DOHH2 (cell line): ENCODE data around the gene GTF2I.
A peak's percentile ranks its signal among the peaks of the same experiment; 100 is the strongest.

ENCODE experiments used
- H3F3A ChIP-seq: fragments of 200-600 bp; sonication (generic), shearing (Covaris generic); 2 replicates; pipeline ENCODE4 v1.6.0; 2016; ENCODE audit warnings: antibody characterized with exemption, mild to moderate bottlenecking; ENCODE audit not compliant: control insufficient read depth, insufficient read depth
- H3K27ac ChIP-seq: fragments of 200-600 bp; sonication (generic); 2 replicates; pipeline ENCODE4 v1.5.1; 2014; ENCODE audit warnings: low read depth, mild to moderate bottlenecking, low read length, moderate library complexity
- H3K27me3 ChIP-seq: fragments of 200-600 bp; sonication (generic); 2 replicates; pipeline ENCODE4 v1.6.1; 2014; ENCODE audit warnings: mild to moderate bottlenecking, low read length, mixed read lengths; ENCODE audit not compliant: control insufficient read depth
- H3K36me3 ChIP-seq: fragments of 200-600 bp; sonication (generic); 2 replicates; pipeline ENCODE4 v1.6.1; 2014; ENCODE audit warnings: mild to moderate bottlenecking, low read length, moderate library complexity, mixed read lengths; ENCODE audit not compliant: control insufficient read depth
- H3K4me1 ChIP-seq: fragments of 200-600 bp; sonication (generic); 2 replicates; pipeline ENCODE4 v1.6.1; 2014; ENCODE audit warnings: mild to moderate bottlenecking, low read length, mixed read lengths; ENCODE audit not compliant: control insufficient read depth
- H3K4me2 ChIP-seq: fragments of 200-600 bp; sonication (generic); 2 replicates; pipeline ENCODE4 v1.6.0; 2014; ENCODE audit warnings: mild to moderate bottlenecking, low read length, moderate library complexity
- H3K4me3 ChIP-seq: fragments of 200-600 bp; sonication (generic); 2 replicates; pipeline ENCODE4 v1.5.1; 2014; ENCODE audit warnings: mild to moderate bottlenecking, low read length, mixed read lengths
- H3K79me2 ChIP-seq: fragments of 200-600 bp; sonication (generic); 2 replicates; pipeline ENCODE4 v1.6.1; 2014; ENCODE audit warnings: mild to moderate bottlenecking, low read length, mixed read lengths; ENCODE audit not compliant: control insufficient read depth
- H3K9me2 ChIP-seq: fragments of 200-600 bp; sonication (generic); replicated peaks from 2 replicates; pipeline ENCODE4 v1.6.1; 2014; ENCODE audit warnings: mild to moderate bottlenecking, low read length, mixed read lengths; ENCODE audit not compliant: control insufficient read depth
- H3K9me3 ChIP-seq: fragments of 200-600 bp; sonication (generic); 2 replicates; pipeline ENCODE4 v1.6.1; 2014; ENCODE audit warnings: antibody characterized with exemption, low read length, mixed read lengths; ENCODE audit not compliant: control insufficient read depth, insufficient read depth
- H4K20me1 ChIP-seq: fragments of 200-600 bp; sonication (generic); 2 replicates; pipeline ENCODE4 v1.6.0; 2014; ENCODE audit warnings: low read depth, mild to moderate bottlenecking, antibody characterized with exemption, low read length, moderate library complexity; ENCODE audit not compliant: control insufficient read depth, insufficient read depth
- CTCF ChIP-seq: fragments of 200-600 bp; sonication (generic); IDR thresholded peaks from one replicate; pipeline ENCODE4 v1.5.1; 2014; ENCODE audit warnings: antibody characterized with exemption, mild to moderate bottlenecking, low read depth, low read length; ENCODE audit not compliant: poor library complexity, severe bottlenecking
- EZH2phosphoT487 ChIP-seq: fragments of 200-600 bp; sonication (generic); IDR thresholded peaks from 2 replicates; pipeline ENCODE4 v1.6.1; 2017; ENCODE audit warnings: borderline replicate concordance, mild to moderate bottlenecking, antibody characterized with exemption, low read length, moderate library complexity, mixed read lengths

Gene GTF2I

GRCh38 chr7:74655768-74656440 lies 1.6 kb upstream of the GTF2I start:
- Histone ChIP-seq H3K27me3 (no peaks in the 10 kb centered on the region), H3K9me3 (no peaks in the 10 kb centered on the region), H3F3A (peaks cover 37% of the 10 kb centered on the region), H3K79me2 (peaks cover 34% of the 10 kb centered on the region), H3K27ac (peak overlapping the region; percentile 82), H4K20me1 (peaks cover 3% of the 10 kb centered on the region; the same call in 1 of the 2 replicates), H3K9me2 (no peaks in the 10 kb centered on the region), H3K36me3 (peaks cover 28% of the 10 kb centered on the region), H3K4me2 (peak overlapping the region; percentile 86), H3K4me3 (peak overlapping the region; percentile 74), H3K4me1 (peaks cover 51% of the 10 kb centered on the region)
- TF ChIP-seq CTCF = peak; percentile 5
- TF ChIP-seq EZH2phosphoT487 = no peak

- Histone ChIP-seq H3F3A (peaks cover 42% of the 10 kb centered on the region), H3K4me1 (peaks cover 53% of the 10 kb centered on the region), H3K9me2 (no peaks in the 10 kb centered on the region), H3K79me2 (peaks cover 38% of the 10 kb centered on the region), H4K20me1 (peaks cover 3% of the 10 kb centered on the region; the same call in 1 of the 2 replicates), H3K4me2 (peak overlapping the region; percentile 86), H3K27me3 (no peaks in the 10 kb centered on the region), H3K36me3 (peaks cover 33% of the 10 kb centered on the region), H3K27ac (peak overlapping the region; percentile 82), H3K9me3 (no peaks in the 10 kb centered on the region), H3K4me3 (peak overlapping the region; percentile 74)
- TF ChIP-seq EZH2phosphoT487 (no peak), CTCF (peak; percentile 5)
These were observed 1.1 kb upstream of the GTF2I start for GRCh38 chr7:74656441-74656836.

GRCh38 chr7:74656837-74657691 lies 454 bp upstream of the GTF2I start:
- no peak for TF ChIP-seq EZH2phosphoT487
- no peak for TF ChIP-seq CTCF
- Histone ChIP-seq H4K20me1 (peaks cover 3% of the 10 kb centered on the region; the same call in 1 of the 2 replicates), H3K27me3 (no peaks in the 10 kb centered on the region), H3F3A (peaks cover 43% of the 10 kb centered on the region), H3K4me3 (peak overlapping the region; percentile 89), H3K36me3 (peaks cover 36% of the 10 kb centered on the region), H3K4me2 (peak overlapping the region; percentile 86), H3K4me1 (peaks cover 52% of the 10 kb centered on the region), H3K27ac (peak overlapping the region; percentile 93), H3K79me2 (peaks cover 44% of the 10 kb centered on the region), H3K9me2 (no peaks in the 10 kb centered on the region), H3K9me3 (no peaks in the 10 kb centered on the region)
